HEK293 (cell line): Measurements from ENCODE around the gene CD300LG.

ENCODE experiments used
- CTCF ChIA-PET: fragments of 350-600 bp; formaldehyde crosslinking; extraction: SDS; loops from one replicate; lab custom pipeline; 2021; ENCODE audit warnings: antibody characterized with exemption; lab: Yijun Ruan, JAX
- POLR2A ChIA-PET: fragments of 300-600 bp; formaldehyde crosslinking; extraction: SDS; loops from one replicate; lab custom pipeline; 2020; ENCODE audit warnings: antibody characterized with exemption, inconsistent platforms; lab: Yijun Ruan, JAX
- H3K27ac ChIP-seq: fragments of 200-500 bp; sonication (Bioruptor generic); 2 replicates; pipeline ENCODE4 v1.5.1; 2014; ENCODE audit warnings: low read depth, low read length, control low read depth, inconsistent platforms; ENCODE audit errors: extremely low read depth
- H3K36me3 ChIP-seq, 2 experiments: fragments of 200-500 bp in 1 of 2; sonication (Bioruptor generic) in 1 of 2; 1 replicate in 1 of 2; 2 replicates in 1 of 2; pipeline ENCODE4 v1.5.1; 2014 to 2017; ENCODE audit warnings: inconsistent platforms in 2 of 2, low read length in 2 of 2; ENCODE audit not compliant: control insufficient read depth in 2 of 2, insufficient read depth in 1 of 2
- H3K4me1 ChIP-seq: fragments of 200-500 bp; sonication (Bioruptor generic); 2 replicates; pipeline ENCODE4 v1.5.1; 2014; ENCODE audit warnings: mild to moderate bottlenecking, low read length, inconsistent platforms; ENCODE audit not compliant: control insufficient read depth, insufficient read depth
- H3K4me3 ChIP-seq: 2 replicates; pipeline ENCODE4 v1.5.1; 2011; ENCODE audit warnings: low read depth, mild to moderate bottlenecking, control low read depth, low read length, moderate library complexity
- H3K9me3 ChIP-seq: fragments of 200-500 bp; sonication (Bioruptor generic); 2 replicates; pipeline ENCODE4 v1.5.1; 2014; ENCODE audit warnings: low read depth, low read length, inconsistent platforms; ENCODE audit not compliant: control insufficient read depth, insufficient read depth
- BCL11B ChIP-seq: fragments of 450-650 bp; formaldehyde crosslinking; IDR thresholded peaks from 2 replicates; pipeline ENCODE4 v1.5.1; 2016; ENCODE audit warnings: low read depth, missing biosample characterization, missing genetic modification characterization
- BCL6B ChIP-seq: fragments of 450-650 bp; formaldehyde crosslinking; IDR thresholded peaks from 2 replicates; pipeline ENCODE4 v1.5.1; 2017; ENCODE audit warnings: missing biosample characterization, missing genetic modification characterization
- CTCF ChIP-seq: fragments of 450-650 bp; formaldehyde crosslinking; IDR thresholded peaks from 2 replicates; pipeline ENCODE4 v1.5.1; 2016; ENCODE audit warnings: missing biosample characterization, missing genetic modification characterization
- EGR2 ChIP-seq: fragments of 450-650 bp; formaldehyde crosslinking; IDR thresholded peaks from 2 replicates; pipeline ENCODE4 v1.5.1; 2016; ENCODE audit warnings: low read depth, missing biosample characterization, missing genetic modification characterization
- HOXA7 ChIP-seq: sonication (generic); formaldehyde crosslinking; IDR thresholded peaks from 2 replicates; pipeline ENCODE4 v1.8.1; 2022; ENCODE audit warnings: missing genetic modification reagents, borderline replicate concordance
- HOXC10 ChIP-seq: sonication (generic); formaldehyde crosslinking; IDR thresholded peaks from 2 replicates; pipeline ENCODE4 v1.8.1; 2023; ENCODE audit warnings: mild to moderate bottlenecking, missing genetic modification reagents
- KLF7 ChIP-seq: fragments of 450-650 bp; formaldehyde crosslinking; IDR thresholded peaks from 2 replicates; pipeline ENCODE4 v1.5.1; 2016; ENCODE audit warnings: missing biosample characterization, missing genetic modification characterization, borderline replicate concordance
- OVOL3 ChIP-seq: fragments of 450-650 bp; formaldehyde crosslinking; IDR thresholded peaks from 2 replicates; pipeline ENCODE4 v1.5.1; 2016; ENCODE audit warnings: missing biosample characterization, missing genetic modification characterization
- PRDM1 ChIP-seq: fragments of 450-650 bp; formaldehyde crosslinking; IDR thresholded peaks from 2 replicates; pipeline ENCODE4; 2016; ENCODE audit warnings: missing biosample characterization, missing genetic modification characterization
- PRDM6 ChIP-seq: fragments of 450-650 bp; formaldehyde crosslinking; IDR thresholded peaks from 2 replicates; pipeline ENCODE4 v1.5.1; 2017; ENCODE audit warnings: missing biosample characterization, missing genetic modification characterization
- SCRT2 ChIP-seq: fragments of 450-650 bp; formaldehyde crosslinking; IDR thresholded peaks from 2 replicates; pipeline ENCODE4 v1.5.1; 2016; ENCODE audit warnings: missing biosample characterization, missing genetic modification characterization
- ZBTB17 ChIP-seq: fragments of 450-650 bp; formaldehyde crosslinking; IDR thresholded peaks from 2 replicates; pipeline ENCODE4 v1.5.1; 2016; ENCODE audit warnings: missing biosample characterization, missing genetic modification characterization
- ZBTB8A ChIP-seq: fragments of 450-650 bp; formaldehyde crosslinking; IDR thresholded peaks from 2 replicates; pipeline ENCODE4 v1.5.1; 2016; ENCODE audit warnings: missing biosample characterization, missing genetic modification characterization
- ZEB2 ChIP-seq: fragments of 450-650 bp; formaldehyde crosslinking; IDR thresholded peaks from 2 replicates; pipeline ENCODE4 v1.5.1; 2016; ENCODE audit warnings: missing biosample characterization, missing genetic modification characterization
- ZNF132 ChIP-seq: fragments of 450-650 bp; formaldehyde crosslinking; IDR thresholded peaks from 2 replicates; pipeline ENCODE4 v1.5.1; 2017; ENCODE audit warnings: missing biosample characterization, missing genetic modification characterization, borderline replicate concordance
- ZNF23 ChIP-seq: fragments of 450-650 bp; formaldehyde crosslinking; IDR thresholded peaks from 2 replicates; pipeline ENCODE4 v1.5.1; 2016; ENCODE audit warnings: missing biosample characterization, missing genetic modification characterization, borderline replicate concordance
- ZNF24 ChIP-seq: fragments of 450-650 bp; formaldehyde crosslinking; IDR thresholded peaks from 2 replicates; pipeline ENCODE4 v1.5.1; 2016; ENCODE audit warnings: missing biosample characterization, missing genetic modification characterization
- ZNF274 ChIP-seq, 2 experiments: fragments of 200-500 bp in 1 of 2; fragments of 450-650 bp in 1 of 2; sonication (Bioruptor generic) in 1 of 2; formaldehyde crosslinking in 1 of 2; IDR thresholded peaks; 2 replicates each; pipeline versions ENCODE4 v1.5.1 to v1.6.1; 2014 to 2016; ENCODE audit warnings: borderline replicate concordance in 1 of 2, inconsistent platforms in 1 of 2, low read length in 1 of 2, missing biosample characterization in 1 of 2, missing genetic modification characterization in 1 of 2
- ZNF433 ChIP-seq: fragments of 450-650 bp; formaldehyde crosslinking; IDR thresholded peaks from 2 replicates; pipeline ENCODE4 v1.5.1; 2016; ENCODE audit warnings: missing biosample characterization, missing genetic modification characterization, low read depth
- ZNF449 ChIP-seq: fragments of 450-650 bp; formaldehyde crosslinking; IDR thresholded peaks from 2 replicates; pipeline ENCODE4 v1.5.1; 2017; ENCODE audit warnings: missing biosample characterization, mild to moderate bottlenecking, missing genetic modification characterization, moderate library complexity
- ZNF514 ChIP-seq: fragments of 450-650 bp; formaldehyde crosslinking; IDR thresholded peaks from 2 replicates; pipeline ENCODE4 v1.5.1; 2016; ENCODE audit warnings: missing biosample characterization, missing genetic modification characterization
- ZNF544 ChIP-seq: fragments of 450-650 bp; formaldehyde crosslinking; IDR thresholded peaks from 2 replicates; pipeline ENCODE4 v1.5.0; 2017; ENCODE audit warnings: missing biosample characterization, missing genetic modification characterization
- ZNF555 ChIP-seq: fragments of 450-650 bp; formaldehyde crosslinking; conservative IDR thresholded peaks from 2 replicates; pipeline ENCODE4 v1.5.1; 2017; ENCODE audit warnings: missing biosample characterization, mild to moderate bottlenecking, missing genetic modification characterization, inconsistent platforms
- ZNF580 ChIP-seq: fragments of 450-650 bp; formaldehyde crosslinking; IDR thresholded peaks from 2 replicates; pipeline ENCODE4 v1.5.1; 2016; ENCODE audit warnings: missing biosample characterization, missing genetic modification characterization
- ZNF768 ChIP-seq: fragments of 450-650 bp; formaldehyde crosslinking; IDR thresholded peaks from 2 replicates; pipeline ENCODE4 v1.5.1; 2018; ENCODE audit warnings: missing biosample characterization, mild to moderate bottlenecking, missing genetic modification characterization
- ZNF785 ChIP-seq: fragments of 450-650 bp; formaldehyde crosslinking; IDR thresholded peaks from 2 replicates; pipeline ENCODE4 v1.5.1; 2016; ENCODE audit warnings: missing biosample characterization, missing genetic modification characterization
- ZSCAN16 ChIP-seq: fragments of 450-650 bp; formaldehyde crosslinking; IDR thresholded peaks from 2 replicates; pipeline ENCODE4 v1.5.1; 2016; ENCODE audit warnings: missing biosample characterization, missing genetic modification characterization
- ZSCAN30 ChIP-seq: fragments of 450-650 bp; IDR thresholded peaks from 2 replicates; pipeline ENCODE4 v1.5.1; 2018; ENCODE audit warnings: missing biosample characterization, mild to moderate bottlenecking, missing genetic modification characterization, moderate library complexity
- ZSCAN5A ChIP-seq: fragments of 450-650 bp; formaldehyde crosslinking; IDR thresholded peaks from 2 replicates; pipeline ENCODE4 v1.5.1; 2016; ENCODE audit warnings: missing biosample characterization, missing genetic modification characterization

Gene CD300LG

GRCh38 chr17:43845766-43846165, 1.2 kb upstream of the CD300LG start (continued):
- TF ChIP-seq ZNF544 (tag by site-specific recombination) (no peak), KLF7 (tag by site-specific recombination) (no peak), ZNF23 (tag by site-specific recombination) (no peak), BCL6B (tag by site-specific recombination) (no peak), PRDM6 (tag by site-specific recombination) (no peak), BCL11B (tag by site-specific recombination) (no peak), ZNF580 (tag by site-specific recombination) (no peak), EGR2 (no peak), ZSCAN16 (no peak), ZNF132 (tag by site-specific recombination) (no peak)

- Histone ChIP-seq H3K27ac (no peak overlapping the region), H3K4me3 (no peak overlapping the region), H3K4me1 (peaks cover under 1% of the 10 kb centered on the region), H3K36me3 (no peaks in the 10 kb centered on the region), H3K9me3 (no peaks in the 10 kb centered on the region)
- CTCF ChIA-PET, result interaction anchor here (0.5 to 3.3 kb wide), 50 partner anchors 9 to 688 kb away, joined by 3 to 56 read pairs (median 5); partner anchors contain the start of genes CFAP97D1, MPP2, MPP3 and SOST
- POLR2A ChIA-PET, result interaction anchor here (0.9 to 1.3 kb wide), 3 partner anchors 13 to 68 kb away, joined by 3 to 9 read pairs (median 3); partner anchors contain the start of genes DUSP3 and MPP3
- peak; percentile 42; the same call in 1 of the 2 replicates for TF ChIP-seq SCRT2 (tag by site-specific recombination)
- no peak for TF ChIP-seq ZNF768 (tag by site-specific recombination)
- TF ChIP-seq ZNF449 (tag by site-specific recombination), result peak; percentile 71; the same call in 1 of the 2 replicates
- no peak for TF ChIP-seq PRDM1 (tag by site-specific recombination)
- no peak for TF ChIP-seq ZNF555
- TF ChIP-seq ZEB2 (tag by site-specific recombination), result peak; percentile 29; the same call in 1 of the 2 replicates
- no peak for TF ChIP-seq ZNF514
- TF ChIP-seq ZSCAN5A (tag by site-specific recombination), result no peak
- TF ChIP-seq HOXC10, result no peak
- no peak for TF ChIP-seq ZNF132 (tag by site-specific recombination)
- TF ChIP-seq ZNF274 (IDR thresholded peaks at IDR 0.05; ENCODE audit: low read length), result no peak
- TF ChIP-seq ZNF274 (tag by site-specific recombination; IDR thresholded peaks at IDR 0.05; ENCODE audit: borderline replicate concordance), result no peak
- TF ChIP-seq BCL11B (tag by site-specific recombination), result 0 out of 2 replicates have a peak, but pooled peaks have one; percentile 64
- TF ChIP-seq ZSCAN30 (tag by site-specific recombination), result peak; percentile 51; the same call in 1 of the 2 replicates
- no peak for TF ChIP-seq ZNF785 (tag by site-specific recombination)
- TF ChIP-seq ZBTB17, result peak; percentile 46; the same call in 1 of the 2 replicates
- TF ChIP-seq CTCF (tag by site-specific recombination), result peak; percentile 80
- no peak for TF ChIP-seq ZNF24 (tag by site-specific recombination)
- TF ChIP-seq ZNF433 (tag by site-specific recombination), result no peak
- TF ChIP-seq ZBTB8A (tag by site-specific recombination), result peak; percentile 34; the same call in 1 of the 2 replicates
- TF ChIP-seq HOXA7 (CRISPR knock-in tag), result no peak
- TF ChIP-seq OVOL3, result no peak
Measured at GRCh38 chr17:43846221-43846712, 709 bp upstream of the CD300LG start.
